ENCODE measurements around the gene ALOX12. TPM values are rescaled to one million over a fixed set of nuclear protein-coding genes. Genes with fewer than 3 reads are reported as not detected.

The ALOX12 gene
- total and polyA plus RNA-seq, 12 donors: 0.16 to 0.39 (median 0.23) TPM; not detected in 9

DNA sequence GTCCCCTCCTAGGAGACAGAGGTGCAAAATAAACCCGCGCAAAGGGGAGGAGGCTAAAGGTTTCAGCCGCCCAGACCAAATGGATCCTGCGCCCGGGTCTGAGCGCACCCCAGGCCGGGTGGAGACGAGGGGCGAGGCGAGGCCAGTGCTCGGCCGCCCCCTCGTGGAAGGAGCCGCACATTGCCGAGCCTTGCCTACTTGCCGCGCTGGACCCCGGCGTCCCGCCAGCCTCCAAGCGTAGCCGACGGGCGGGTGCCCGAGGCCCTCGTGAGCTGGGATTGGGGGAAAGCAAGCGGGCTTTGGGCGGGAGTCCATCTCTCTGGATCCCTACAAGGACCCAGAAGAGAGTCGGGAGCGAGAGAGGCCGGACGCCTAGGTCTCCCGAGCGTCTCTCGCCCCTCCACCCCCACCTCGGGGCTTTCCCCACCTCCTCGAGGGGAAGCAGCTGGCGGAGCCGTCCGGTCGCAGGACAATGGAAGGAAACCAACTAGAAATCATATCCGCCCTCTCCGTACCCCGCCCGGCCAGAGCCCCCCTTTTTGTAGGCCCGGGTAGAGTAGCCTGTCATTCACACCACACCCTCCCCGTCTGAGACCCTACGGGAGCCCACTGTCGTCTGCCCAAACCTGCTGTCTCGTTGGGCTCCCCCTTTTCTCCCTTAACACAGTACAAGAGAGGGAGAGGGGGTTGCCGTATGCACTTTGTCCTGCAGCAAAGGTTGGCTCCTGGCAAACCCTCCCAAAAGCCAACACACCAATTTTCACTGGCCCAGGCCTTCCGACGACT, 26.3 kb downstream of the ALOX12 start:
- DNase-seq: peak; percentile 69 to 89 (median 81)
- H3K4me3 ChIP-seq: peak overlapping the region in 1 of 4 donors; percentile 6
- peaks cover 19 to 23% of the 10 kb centered on the region in 2 donors for H3K4me1 ChIP-seq (replicated peaks in 1 of 2)
- peak in 1 of 2 donors; percentile 16 for TF ChIP-seq POLR2A (IDR thresholded peaks at IDR 0.05)
- TF ChIP-seq, protein P1, sequence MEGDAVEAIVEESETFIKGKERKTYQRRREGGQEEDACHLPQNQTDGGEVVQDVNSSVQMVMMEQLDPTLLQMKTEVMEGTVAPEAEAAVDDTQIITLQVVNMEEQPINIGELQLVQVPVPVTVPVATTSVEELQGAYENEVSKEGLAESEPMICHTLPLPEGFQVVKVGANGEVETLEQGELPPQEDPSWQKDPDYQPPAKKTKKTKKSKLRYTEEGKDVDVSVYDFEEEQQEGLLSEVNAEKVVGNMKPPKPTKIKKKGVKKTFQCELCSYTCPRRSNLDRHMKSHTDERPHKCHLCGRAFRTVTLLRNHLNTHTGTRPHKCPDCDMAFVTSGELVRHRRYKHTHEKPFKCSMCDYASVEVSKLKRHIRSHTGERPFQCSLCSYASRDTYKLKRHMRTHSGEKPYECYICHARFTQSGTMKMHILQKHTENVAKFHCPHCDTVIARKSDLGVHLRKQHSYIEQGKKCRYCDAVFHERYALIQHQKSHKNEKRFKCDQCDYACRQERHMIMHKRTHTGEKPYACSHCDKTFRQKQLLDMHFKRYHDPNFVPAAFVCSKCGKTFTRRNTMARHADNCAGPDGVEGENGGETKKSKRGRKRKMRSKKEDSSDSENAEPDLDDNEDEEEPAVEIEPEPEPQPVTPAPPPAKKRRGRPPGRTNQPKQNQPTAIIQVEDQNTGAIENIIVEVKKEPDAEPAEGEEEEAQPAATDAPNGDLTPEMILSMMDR (IDR thresholded peaks at IDR 0.05): peak; percentile 74 to 93 (median 91)
- no peaks in the 10 kb centered on the region for H3K27me3 ChIP-seq
- H3K36me3 ChIP-seq (replicated peaks in 1 of 2): no peaks in the 10 kb centered on the region
- no peaks in the 10 kb centered on the region for H3K9me3 ChIP-seq (replicated peaks in 1 of 3)
- intact Hi-C loops (cut with DNase I): loop anchor here in 1 of 2 donors (5.0 kb wide), 1 partner anchor 110 kb away; no protein-coding TSS in a partner anchor
- peak overlapping the region; percentile 27 to 71 (median 52) for H3K27ac ChIP-seq
- 2 to 6% (median 4%) methylated on average over 7 to 53 of the region's 53 CpGs for WGBS, 4 donors

DNA sequence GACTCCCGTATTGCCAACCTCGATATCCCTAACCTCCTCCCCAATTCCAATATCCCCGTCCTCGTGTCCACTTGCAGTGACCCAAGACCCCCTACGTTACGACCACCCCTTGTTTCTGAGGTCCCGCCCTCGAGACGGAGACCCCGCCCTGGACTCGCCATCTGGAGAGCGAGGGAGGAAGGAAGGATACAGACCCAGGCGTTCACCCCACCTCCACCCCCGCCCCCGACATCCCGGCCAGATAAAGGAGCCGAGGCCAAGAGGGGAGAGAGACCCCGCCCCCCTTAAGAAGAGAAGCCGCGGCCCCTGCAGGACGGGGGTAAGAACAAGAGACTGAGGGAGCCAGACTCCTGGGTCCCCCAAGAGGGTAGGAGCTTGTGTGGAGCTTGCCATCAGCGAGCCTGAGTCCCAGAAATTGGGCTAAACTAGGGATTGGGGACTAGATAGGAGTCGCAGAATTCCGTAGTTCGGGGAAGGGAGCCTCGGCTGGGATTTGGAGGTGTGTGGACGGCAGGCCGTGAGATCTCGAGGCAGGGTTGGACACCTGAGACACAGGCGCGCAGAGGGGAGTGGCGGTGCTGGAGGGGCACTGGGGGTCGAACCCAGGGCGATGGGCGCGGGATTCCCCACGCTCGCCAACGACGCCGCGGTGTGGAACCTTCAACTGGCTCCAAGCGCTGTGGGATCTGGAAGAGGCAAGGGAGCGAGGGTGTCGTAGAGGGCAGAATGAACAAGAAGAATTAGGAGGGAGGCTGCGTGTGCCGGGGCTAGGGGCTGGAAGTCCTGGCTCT, 27.1 kb downstream of the ALOX12 start, which contains the start of gene BCL6B:
Gene BCL6B (plus strand): TSS at position 270 of the 791 bp plus-strand sequence. CDS start 622 bp downstream, outside the sequence.
- Histone ChIP-seq H3K27ac (peak within 1 kb of the TSS; percentile 27 to 85 (median 56)), H3K9me3 (replicated peaks in 1 of 3) (no peaks in the 10 kb centered on the region), H3K4me1 (replicated peaks in 1 of 2) (peaks cover 11 to 16% of the 10 kb centered on the region in 2 donors), H3K4me3 (peak within 1 kb of the TSS in 1 of 4 donors; percentile 23), H3K27me3 (no peaks in the 10 kb centered on the region), H3K36me3 (replicated peaks in 1 of 2) (no peaks in the 10 kb centered on the region)
- TF ChIP-seq, protein P1 (IDR thresholded peaks at IDR 0.05): no peak
- TF ChIP-seq POLR2A (IDR thresholded peaks at IDR 0.05): no peak
- peak in 3 of 7 donors; percentile 29 to 49 (median 45) for DNase-seq
- intact Hi-C loops (cut with DNase I): loop anchor here in 1 of 2 donors (5.0 kb wide), 1 partner anchor 111 kb away; no protein-coding TSS in a partner anchor
- 7 to 19% (median 15%) methylated on average over 35 to 47 of the region's 47 CpGs for WGBS, 4 donors

DNA sequence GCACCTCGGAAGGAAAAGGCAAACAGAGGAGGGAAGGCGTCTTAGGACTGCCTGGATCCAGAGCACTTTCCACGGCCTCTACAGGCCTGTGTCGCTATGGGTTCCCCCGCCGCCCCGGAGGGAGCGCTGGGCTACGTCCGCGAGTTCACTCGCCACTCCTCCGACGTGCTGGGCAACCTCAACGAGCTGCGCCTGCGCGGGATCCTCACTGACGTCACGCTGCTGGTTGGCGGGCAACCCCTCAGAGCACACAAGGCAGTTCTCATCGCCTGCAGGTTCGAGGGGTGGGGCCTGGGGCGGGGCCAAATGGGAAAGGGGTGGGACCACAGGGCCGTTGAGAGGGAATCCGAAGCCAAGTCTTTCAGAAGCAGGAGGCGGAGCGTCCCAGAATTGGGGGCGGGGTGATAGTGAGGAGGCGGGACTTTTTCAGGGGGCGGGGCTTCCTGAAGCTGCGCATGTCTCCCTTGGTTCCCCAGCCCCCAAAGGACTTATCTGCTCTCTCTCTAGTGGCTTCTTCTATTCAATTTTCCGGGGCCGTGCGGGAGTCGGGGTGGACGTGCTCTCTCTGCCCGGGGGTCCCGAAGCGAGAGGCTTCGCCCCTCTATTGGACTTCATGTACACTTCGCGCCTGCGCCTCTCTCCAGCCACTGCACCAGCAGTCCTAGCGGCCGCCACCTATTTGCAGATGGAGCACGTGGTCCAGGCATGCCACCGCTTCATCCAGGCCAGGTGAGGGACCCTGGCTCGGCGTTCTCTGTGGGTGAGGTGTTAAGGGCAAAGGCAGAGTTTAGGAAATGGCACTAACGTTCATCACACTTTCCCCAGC, 27.9 kb downstream of the ALOX12 start:
- intact Hi-C loops (cut with DNase I): loop anchor here in 1 of 2 donors (5.0 kb wide), 1 partner anchor 111 kb away; no protein-coding TSS in a partner anchor
- peak; percentile 63 to 73 for TF ChIP-seq POLR2A (IDR thresholded peaks at IDR 0.05)
- TF ChIP-seq, protein P1 (IDR thresholded peaks at IDR 0.05): no peak
- Histone ChIP-seq H3K9me3 (replicated peaks in 1 of 3) (no peaks in the 10 kb centered on the region), H3K27ac (peak overlapping the region; percentile 27 to 85 (median 56)), H3K36me3 (replicated peaks in 1 of 2) (no peaks in the 10 kb centered on the region), H3K4me3 (peak overlapping the region in 1 of 4 donors; percentile 23), H3K4me1 (replicated peaks in 1 of 2) (peaks cover 6 to 13% of the 10 kb centered on the region in 2 donors), H3K27me3 (no peaks in the 10 kb centered on the region)
- DNase-seq: peak; percentile 93 to 98 (median 96)
- 29 to 61% (median 38%) methylated on average over 27 to 51 of the region's 51 CpGs for WGBS, 4 donors
